HG03439 (cell line): ENCODE results near the gene ATP11B.

Experiments used
- ATAC-seq: cut with Tn5 transposase; IDR thresholded peaks from one replicate; pipeline ENCODE4 v1.9.1; 2021; ENCODE audit warnings: mild to moderate bottlenecking, moderate library complexity; ENCODE audit not compliant: unreplicated experiment

Gene ATP11B

DNA sequence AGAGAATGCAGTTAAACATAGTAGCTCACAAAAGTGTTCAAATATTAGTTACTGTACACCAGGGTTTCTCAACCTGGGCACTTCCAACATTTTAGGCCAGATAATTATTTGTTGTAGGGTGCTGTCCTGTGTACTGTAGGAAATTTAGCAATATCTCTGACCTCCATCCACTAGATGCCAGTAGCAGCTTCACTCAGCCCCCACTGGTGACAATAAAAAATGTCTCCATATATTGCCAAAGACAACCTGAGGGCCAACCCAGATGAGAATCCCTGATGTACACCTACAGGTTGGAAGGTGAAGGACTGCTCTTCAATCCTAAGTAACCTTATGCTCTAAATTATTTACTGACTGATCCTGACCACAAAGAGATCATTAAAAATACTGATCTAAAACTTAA lies 154.6 kb downstream of the ATP11B start:
- ATAC-seq = no peak

DNA sequence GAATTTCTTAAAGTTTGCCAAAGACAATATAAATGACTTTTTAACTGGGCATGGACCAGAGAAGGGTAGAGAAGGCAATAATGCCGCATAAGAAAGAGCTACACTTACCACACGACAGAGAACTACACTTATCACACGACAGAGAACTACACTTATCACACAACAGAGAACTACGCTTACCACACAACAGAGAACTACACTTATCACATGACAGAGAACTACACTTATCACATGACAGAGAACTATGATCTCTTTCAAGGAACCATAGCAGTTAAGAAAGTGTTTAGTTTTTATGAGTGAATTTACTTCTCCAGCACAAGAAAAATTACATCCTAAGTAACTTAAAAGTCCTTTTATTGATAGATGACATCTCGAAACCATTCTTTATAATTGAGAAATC lies 155.0 kb downstream of the ATP11B start:
- no peak for ATAC-seq

DNA sequence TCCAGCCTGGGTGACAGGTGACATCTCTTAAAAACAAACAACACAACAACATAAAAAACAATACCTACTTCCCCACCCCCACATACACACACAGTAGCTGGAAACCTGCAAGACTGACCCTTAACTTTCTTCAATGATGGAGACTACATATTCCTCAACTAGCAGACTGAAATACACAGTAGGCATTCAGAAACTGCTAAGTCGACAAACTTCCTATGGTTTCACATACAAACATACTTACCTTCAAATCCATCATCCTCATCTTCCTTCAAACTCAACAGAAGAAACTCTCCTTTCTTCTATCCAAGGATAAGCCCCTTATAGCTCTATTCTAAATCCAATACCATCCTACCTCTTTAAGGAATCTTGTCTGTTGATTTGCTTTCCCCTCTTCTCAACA lies 156.4 kb downstream of the ATP11B start:
- ATAC-seq = no peak

DNA sequence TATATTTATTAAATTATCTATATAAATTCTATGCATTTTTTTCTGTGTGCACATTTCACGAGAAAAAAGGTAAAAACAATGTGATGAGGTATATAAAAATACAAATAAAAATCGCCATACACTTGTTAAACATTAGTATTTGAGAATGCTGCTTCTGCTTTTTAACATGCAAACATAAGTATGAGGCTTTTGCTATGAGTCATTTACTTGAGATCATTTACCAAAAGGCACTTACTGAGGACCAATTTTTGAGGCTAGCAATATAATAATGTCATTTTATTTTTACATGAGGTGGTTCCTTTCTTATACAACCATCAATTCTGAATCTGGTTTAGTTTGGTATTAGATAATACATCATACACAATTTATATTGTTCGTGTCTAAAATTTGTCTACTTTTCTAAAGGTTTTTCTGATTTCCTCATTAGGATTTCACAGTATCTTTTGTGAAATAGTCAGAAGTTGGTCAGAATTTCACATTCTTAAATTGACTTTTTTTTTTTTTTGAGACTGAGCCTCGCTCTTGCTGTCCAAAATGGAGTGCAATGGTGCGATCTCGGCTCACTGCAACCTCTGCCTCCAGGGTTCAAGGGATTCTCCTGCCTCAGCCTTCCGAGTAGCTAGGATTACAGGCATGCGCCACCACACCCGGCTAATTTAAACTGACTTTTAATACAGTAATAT lies 161.4 kb downstream of the ATP11B start:
- peak; percentile 85 for ATAC-seq

DNA sequence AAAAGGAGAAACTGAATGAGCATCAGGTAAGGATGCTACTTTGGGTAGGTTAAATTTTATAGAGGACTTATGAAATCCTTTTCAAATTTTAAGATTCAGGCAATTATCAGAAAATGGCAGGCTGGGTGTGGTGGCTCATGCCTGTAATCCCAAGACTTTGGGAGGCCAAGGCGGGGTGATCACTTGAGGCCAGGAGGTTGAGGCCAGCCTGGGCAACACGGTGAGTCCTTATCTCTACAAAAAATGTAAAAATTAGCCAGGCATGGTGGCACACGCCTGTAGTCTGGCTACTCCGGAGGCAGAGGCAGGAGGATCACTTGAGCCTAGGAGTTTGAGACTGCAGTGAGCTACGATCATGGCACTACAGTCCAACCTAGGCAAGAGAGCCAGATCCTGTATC lies 163.9 kb downstream of the ATP11B start:
- ATAC-seq = no peak

DNA sequence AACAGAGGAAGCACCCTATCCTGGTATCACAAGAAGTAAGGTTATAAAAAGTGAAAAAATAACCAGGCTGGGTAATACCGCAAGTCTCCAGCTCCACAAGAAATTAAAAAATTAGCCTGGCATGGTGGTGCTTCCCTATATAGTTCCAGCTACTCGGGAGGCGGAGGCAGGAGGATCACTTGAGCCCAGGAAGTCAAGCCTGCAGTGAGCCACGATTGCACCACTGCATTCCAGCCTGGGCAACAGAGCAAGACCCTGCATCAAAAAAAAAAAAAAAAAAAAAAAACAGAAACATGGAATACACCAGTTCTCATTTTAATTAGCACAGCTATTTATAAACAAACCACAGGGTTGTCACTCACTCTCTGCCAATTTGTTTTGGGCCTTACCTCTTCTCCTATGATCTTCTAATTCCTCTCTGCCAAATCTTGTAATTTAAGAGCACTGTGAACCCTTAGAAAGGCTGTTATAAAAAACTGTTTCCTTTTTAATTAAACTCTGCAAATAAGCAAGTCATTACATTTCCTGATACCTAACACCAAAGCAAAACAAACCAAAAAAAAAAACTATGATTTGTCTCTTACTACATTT lies 164.5 kb downstream of the ATP11B start:
- no peak for ATAC-seq

DNA sequence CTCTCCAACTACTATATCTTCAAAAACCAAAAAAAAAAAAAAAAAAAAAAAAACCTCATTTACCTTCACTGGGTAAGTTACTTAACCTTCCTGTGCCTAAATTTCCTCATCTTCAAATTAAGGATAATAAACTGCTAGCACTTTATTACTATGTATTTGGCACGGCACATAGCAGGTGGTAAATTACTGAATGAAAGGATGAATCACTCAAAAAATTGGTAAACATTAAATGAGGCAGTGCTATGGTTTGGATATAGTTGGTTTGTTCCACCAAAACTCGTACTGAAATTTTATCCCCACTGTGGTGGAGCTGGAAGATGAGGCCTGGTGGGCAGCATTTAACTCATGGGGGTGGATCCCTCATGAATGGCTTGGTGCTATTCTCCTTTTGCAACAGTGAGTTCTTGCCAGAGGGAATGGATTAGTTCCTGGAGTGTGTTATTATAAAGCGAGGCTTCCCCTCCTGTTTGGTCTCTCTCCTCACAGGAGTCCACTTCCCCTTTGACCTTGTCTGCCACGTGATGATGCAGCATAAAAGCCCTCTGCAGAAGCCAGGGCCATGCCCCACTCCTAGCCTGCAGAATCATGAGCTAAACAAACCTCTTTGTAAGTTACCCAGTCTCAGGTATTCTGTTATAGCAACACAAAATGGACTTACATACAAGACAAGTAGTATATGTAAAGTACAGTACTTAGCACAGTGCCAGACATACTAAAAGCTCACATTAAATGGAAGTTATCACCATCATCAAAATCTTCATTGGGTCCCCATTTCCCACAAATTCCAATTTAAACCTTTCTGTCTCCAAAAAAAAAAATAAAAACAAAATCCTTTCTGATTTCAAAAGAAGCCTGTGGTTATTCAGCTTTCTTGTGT lies 166.4 kb downstream of the ATP11B start:
- no peak for ATAC-seq

DNA sequence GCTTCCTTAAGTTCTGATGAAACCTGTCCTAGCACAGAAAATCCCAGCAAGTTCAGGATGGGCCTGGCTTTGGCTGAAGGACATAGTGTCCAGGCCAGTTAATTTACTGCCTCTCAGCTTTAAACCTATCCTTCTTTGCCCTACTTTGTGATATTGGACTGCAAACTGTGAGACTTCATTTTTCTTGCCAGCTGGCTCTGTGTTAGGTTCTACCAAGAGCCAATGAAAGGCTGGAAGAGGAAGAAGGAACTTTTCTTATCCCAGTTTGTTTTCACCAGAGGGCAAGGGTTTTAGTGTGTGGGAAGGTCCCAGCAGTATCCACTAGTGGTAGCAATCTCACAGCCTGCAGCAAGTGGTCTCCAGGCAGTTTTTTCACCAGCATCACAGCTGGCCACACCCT lies 168.9 kb downstream of the ATP11B start:
- no peak for ATAC-seq

DNA sequence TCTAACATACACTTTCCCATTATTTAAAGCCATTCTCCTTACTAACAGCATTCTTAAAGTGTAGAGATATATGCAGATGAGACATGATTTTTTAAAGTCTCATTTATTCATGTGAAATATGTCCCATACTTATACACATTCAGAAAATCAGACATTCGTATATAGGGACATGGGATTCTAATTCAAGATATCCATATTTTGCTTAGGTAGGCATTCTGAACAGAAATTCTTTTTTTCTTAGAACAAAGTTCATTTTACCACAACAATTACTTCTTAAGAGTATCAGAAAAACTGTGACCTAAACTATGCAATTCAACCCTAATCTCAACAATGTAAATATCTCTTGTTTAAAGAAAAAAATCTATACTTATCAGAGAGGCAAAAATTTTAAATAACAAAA lies 170.9 kb downstream of the ATP11B start:
- ATAC-seq = no peak

DNA sequence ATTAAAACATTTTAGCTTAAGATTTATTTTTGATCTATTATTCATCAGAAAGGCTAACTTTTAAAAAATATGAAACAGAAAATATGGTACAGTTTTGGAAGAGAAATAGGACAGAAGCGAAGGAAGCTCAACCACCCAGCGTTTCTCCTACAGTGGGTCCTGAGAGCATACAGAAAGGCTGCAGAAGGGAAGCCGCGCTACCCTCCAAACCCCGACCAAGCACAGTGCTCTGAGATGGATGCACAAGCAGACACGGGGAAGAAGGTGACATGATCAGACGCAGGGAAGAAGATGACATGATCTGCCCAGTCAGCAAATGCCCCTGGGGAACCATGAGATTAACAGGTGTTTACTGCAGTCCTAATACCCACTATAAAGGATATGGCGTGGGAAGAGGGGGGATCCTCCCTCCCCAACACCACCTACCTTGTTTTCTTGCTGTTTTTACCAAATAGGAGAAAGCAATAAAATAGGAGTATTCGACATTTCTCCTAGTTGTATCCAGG lies 172.6 kb downstream of the ATP11B start:
- ATAC-seq = no peak

DNA sequence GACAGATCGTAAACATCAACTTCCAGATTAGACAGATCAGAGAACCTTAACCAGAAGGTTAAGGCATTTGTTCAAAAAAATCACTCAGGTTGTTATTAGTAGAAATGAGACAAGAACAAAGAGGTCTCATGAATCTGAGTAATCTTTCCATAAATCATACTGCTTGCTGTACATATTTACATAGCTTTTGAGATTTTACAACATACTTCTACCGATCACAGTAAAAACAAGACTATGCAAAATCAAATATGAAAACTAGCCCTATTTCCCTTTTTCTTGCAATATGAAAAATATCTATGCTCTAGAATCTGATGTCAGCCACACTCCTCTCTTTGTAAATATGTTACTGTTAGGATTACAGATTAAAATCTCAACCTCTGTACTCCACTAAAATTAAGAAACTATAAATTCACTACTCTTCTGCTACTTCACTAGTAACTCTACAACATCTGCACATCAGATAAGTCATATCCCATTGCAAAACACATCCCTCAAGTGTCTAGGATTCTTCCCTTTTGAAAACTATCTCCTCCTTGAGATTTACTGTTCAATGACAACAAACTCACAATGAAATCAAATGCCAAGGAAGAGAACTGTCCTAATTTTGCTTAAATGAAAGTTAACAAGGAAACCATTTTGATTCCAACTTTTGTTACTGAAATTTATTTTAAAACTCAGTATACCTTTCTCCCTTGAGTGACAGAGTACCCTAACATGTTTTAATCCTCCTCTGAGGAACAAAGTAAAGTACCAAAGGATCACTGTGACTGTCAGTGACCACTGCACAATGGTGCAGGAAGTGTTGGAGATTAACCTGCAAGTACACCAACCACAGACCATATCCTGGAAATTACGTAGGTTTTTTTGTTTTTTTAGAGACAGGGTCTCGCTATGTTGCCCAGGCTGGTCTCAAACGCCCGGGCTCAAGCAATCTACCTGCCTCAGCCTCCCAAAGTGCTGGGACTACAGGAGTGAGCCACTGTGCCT lies 174.2 kb downstream of the ATP11B start:
- peak; percentile 59 for ATAC-seq

DNA sequence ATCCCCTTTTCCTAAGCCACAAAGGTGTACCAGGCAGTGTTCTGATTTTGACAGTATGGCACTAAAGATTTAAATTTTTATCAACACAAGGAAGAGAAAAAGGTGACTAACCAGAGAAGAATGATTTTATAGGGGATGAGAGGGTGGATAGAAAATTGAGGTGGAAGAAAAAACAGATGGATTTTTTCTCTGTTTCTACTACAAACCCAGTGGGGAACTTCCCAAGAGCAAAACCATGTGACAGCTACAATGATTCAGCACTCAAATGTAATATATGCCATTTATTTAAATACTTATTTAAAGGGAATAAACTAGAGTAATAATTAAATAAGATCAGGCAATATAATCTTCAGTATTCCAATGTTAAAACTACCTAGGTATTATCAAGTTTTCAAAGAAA lies 176.0 kb downstream of the ATP11B start:
- no peak for ATAC-seq

DNA sequence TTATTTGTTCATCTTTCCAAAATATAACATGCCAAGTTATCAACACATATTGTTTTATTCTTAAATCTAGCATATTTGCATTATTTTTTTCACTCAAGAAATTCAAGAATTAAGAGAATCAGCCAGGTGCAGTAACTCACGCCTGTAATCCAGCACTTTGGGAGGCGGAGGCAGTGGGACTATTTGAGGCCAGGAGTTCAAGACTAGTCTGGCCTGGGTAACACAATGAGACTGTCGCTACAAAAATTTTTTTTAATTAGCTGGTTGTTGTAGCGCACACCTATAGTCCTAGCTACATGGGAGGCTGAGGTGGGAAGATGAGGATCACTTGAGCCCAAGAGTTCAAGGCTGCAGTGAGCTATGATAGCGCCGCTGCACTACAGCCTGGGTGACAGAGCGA lies 176.5 kb downstream of the ATP11B start:
- no peak for ATAC-seq

DNA sequence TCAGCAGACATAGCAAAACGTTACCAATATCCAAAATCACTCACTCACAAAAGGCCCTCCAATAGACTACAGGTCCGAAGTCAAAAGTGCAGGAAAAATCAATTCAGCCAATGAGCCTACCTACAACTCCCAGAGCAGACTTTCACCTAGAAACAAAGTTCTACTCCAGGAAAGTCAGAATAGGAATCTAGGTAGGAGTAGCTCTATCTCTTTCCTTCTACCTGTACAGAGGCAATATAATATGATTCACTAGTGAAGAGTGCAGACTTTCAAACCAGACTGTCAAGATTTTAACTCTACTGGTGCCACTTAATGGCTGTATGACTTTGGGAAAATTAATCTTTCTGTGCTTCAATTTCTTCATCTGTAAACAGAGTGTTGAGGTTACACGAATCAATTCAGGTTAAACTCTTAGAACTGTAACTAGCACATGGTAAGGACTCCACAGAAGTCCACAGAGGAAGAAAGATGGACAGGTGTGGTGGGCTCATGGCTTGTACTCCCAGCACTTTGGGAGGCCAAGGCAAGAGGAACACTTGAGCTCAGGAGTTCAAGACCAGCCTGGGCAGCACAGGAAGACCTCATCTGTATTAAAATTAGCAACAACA lies 177.6 kb downstream of the ATP11B start:
- ATAC-seq = no peak
